B cell (primary cell): ENCODE results near the gene IRX4.

Source experiments
- EZH2 ChIP-seq: IDR thresholded peaks from 2 replicates; pipeline ENCODE4 v1.6.1; 2012; ENCODE audit warnings: borderline replicate concordance, low read depth, mild to moderate bottlenecking, moderate library complexity, low read length; ENCODE audit not compliant: insufficient read depth, poor library complexity, severe bottlenecking
- TF ChIP-seq, protein P1 (sequence below): fragments of 200-600 bp; IDR thresholded peaks from one replicate; pipeline ENCODE4 v1.8.0; 2022; ENCODE audit warnings: antibody characterized with exemption, mild to moderate bottlenecking

DNA sequence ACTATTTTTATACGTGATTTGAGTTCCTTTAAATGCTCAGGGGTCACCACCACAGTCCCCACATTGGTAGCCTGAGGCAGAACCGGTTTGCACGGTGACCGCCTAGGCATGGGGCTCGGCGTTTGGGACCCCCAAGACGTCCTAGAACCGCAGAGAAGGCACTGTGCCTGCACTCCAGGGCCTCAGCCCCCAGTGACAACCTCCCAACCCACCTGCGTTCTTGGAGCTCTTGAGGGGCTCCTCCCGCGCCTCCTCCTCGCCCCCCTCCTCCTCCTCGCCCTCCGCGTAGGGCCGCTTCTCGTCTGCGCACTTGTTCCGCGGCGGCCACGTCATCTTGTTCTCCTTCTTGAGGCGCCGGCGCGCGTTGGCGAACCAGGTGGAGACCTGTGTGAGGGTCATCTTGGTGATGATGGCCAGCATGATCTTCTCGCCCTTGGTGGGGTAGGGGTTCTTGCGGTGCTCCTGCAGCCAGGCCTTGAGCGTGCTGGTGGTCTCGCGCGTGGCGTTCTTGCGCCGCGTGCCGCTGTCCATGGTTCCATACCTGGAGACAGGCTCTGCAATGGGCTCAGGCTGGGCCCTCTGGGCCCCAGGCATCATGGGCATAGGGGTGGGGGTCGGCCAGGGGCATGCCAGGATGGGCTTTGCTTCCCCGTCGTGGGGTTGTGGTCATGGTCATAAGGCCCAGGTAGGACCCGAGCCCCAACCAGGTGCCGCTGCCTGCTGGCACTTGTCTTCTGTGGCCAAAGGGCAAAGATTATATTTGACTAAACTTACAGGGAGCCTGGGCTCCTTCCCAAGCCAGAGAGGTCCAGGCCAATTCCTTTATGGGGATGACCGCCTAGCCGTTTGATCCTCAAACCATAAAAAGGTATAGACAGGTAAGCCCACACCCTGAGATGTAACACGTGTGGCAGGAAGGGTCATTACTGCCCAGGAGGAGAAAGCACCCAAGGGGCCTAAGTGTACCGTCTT, 3.1 kb downstream of the IRX4 start:
- TF ChIP-seq, protein P1, sequence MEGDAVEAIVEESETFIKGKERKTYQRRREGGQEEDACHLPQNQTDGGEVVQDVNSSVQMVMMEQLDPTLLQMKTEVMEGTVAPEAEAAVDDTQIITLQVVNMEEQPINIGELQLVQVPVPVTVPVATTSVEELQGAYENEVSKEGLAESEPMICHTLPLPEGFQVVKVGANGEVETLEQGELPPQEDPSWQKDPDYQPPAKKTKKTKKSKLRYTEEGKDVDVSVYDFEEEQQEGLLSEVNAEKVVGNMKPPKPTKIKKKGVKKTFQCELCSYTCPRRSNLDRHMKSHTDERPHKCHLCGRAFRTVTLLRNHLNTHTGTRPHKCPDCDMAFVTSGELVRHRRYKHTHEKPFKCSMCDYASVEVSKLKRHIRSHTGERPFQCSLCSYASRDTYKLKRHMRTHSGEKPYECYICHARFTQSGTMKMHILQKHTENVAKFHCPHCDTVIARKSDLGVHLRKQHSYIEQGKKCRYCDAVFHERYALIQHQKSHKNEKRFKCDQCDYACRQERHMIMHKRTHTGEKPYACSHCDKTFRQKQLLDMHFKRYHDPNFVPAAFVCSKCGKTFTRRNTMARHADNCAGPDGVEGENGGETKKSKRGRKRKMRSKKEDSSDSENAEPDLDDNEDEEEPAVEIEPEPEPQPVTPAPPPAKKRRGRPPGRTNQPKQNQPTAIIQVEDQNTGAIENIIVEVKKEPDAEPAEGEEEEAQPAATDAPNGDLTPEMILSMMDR, result no peak
- no peak for TF ChIP-seq EZH2
